Testis (tissue), 2 donors: Measurements from ENCODE around the gene BANK1.

Experiments used
- POLR2A ChIP-seq: fragments of 450-650 bp; IDR thresholded peaks from one replicate; pipeline ENCODE4 v1.6.1; 2017; ENCODE audit warnings: antibody characterized with exemption, mild to moderate bottlenecking, moderate library complexity
- TF ChIP-seq, protein P1 (sequence below), 3 experiments: fragments of 450-650 bp in 2 of 3; fragments of 200-600 bp in 1 of 3; sonication (generic) in 1 of 3; IDR thresholded peaks; one replicate each; pipeline ENCODE4 v1.5.1; 2016 to 2019; ENCODE audit warnings: antibody characterized with exemption in 3 of 3, mild to moderate bottlenecking in 2 of 3, moderate library complexity in 1 of 3

DNA sequence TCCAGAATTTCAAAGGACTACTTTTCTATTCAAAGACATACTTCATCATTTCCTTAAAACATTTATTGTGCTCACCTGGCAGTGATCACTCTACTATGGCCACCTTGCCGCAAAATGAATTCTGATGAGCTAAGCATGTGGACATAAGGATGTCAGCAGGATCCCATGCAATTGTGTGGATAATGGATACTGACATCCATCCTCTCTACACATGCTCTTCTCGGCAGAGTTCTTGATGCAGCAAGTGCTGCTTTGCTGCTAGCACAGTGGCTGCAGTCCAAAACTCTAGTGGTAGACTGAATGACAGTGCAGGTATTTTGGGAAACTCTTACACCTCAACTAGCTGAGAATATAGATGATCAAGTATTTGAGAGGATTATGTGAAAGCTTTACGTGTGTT, 168.0 kb downstream of the BANK1 start:
- TF ChIP-seq, protein P1, sequence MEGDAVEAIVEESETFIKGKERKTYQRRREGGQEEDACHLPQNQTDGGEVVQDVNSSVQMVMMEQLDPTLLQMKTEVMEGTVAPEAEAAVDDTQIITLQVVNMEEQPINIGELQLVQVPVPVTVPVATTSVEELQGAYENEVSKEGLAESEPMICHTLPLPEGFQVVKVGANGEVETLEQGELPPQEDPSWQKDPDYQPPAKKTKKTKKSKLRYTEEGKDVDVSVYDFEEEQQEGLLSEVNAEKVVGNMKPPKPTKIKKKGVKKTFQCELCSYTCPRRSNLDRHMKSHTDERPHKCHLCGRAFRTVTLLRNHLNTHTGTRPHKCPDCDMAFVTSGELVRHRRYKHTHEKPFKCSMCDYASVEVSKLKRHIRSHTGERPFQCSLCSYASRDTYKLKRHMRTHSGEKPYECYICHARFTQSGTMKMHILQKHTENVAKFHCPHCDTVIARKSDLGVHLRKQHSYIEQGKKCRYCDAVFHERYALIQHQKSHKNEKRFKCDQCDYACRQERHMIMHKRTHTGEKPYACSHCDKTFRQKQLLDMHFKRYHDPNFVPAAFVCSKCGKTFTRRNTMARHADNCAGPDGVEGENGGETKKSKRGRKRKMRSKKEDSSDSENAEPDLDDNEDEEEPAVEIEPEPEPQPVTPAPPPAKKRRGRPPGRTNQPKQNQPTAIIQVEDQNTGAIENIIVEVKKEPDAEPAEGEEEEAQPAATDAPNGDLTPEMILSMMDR (IDR thresholded peaks at IDR 0.05): no peak
- TF ChIP-seq POLR2A: no peak
